Measurements from ENCODE around the gene UBE2E2. TPM values are rescaled to one million over a fixed set of nuclear protein-coding genes. Genes with fewer than 3 reads are reported as not detected.
A peak's percentile ranks its signal among the peaks of the same experiment; 100 is the strongest.

The UBE2E2 gene
- polyA plus RNA-seq, 1 experiment = 41.9 TPM

- H3K27me3 ChIP-seq (ENCODE audit: control insufficient read depth, insufficient read depth, low read length) = no peaks in the 10 kb centered on the region
- H3K4me3 ChIP-seq (ENCODE audit: low read depth, low read length) = no peak overlapping the region
- DNase-seq (ENCODE audit: low read depth) = peak; percentile 52
- H3K36me3 ChIP-seq (ENCODE audit: control insufficient read depth, insufficient read depth, low read length) = no peaks in the 10 kb centered on the region
- TF ChIP-seq CTCF (IDR thresholded peaks at IDR 0.05; ENCODE audit: insufficient read depth, low read depth, low read length) = no peak
- ChIA-PET POLR2A (interaction anchor here (0.6 to 0.7 kb wide), 4 partner anchors 77 to 646 kb away, joined by 3 to 13 read pairs (median 4); no protein-coding TSS in a partner anchor), CTCF (no interaction called here)
Observed at GRCh38 chr3:23304424-23304823, 101.3 kb downstream of the UBE2E2 start.

GRCh38 chr3:23308986-23309625, 106.0 kb downstream of the UBE2E2 start:
- Histone ChIP-seq H3K4me3 (ENCODE audit: low read depth, low read length) (no peak overlapping the region), H3K27me3 (ENCODE audit: control insufficient read depth, insufficient read depth, low read length) (no peaks in the 10 kb centered on the region), H3K36me3 (ENCODE audit: control insufficient read depth, insufficient read depth, low read length) (no peaks in the 10 kb centered on the region)
- POLR2A ChIA-PET = no interaction called here
- CTCF ChIA-PET = no interaction called here
- no peak for DNase-seq (ENCODE audit: low read depth)
- no peak for TF ChIP-seq CTCF (IDR thresholded peaks at IDR 0.05; ENCODE audit: insufficient read depth, low read depth, low read length)

DNA sequence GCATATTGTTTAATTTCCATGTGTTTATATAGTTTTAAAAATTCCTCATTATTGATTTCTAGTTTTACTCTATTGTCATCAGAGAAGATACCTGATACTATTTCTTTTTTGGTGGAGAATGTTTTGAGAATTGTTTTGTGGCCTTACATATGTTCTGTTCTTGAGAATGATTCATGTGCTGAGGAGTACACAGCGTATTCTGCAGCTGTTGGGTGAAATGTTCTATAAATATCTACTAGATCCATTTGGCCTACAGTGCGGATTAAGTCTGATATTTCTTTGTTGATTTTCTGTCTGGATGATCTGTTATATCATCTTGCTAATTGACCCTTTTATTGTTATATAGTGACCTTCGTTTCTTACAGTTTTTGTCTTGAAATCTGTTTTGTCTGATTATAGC, 109.7 kb downstream of the UBE2E2 start:
- POLR2A ChIA-PET = interaction anchor here (0.7 kb wide), 1 partner anchor 460 kb away, joined by 12 read pairs; no protein-coding TSS in a partner anchor
- CTCF ChIA-PET = no interaction called here
- TF ChIP-seq CTCF (IDR thresholded peaks at IDR 0.05; ENCODE audit: insufficient read depth, low read depth, low read length) = no peak
- Histone ChIP-seq H3K36me3 (ENCODE audit: control insufficient read depth, insufficient read depth, low read length) (no peaks in the 10 kb centered on the region), H3K27me3 (ENCODE audit: control insufficient read depth, insufficient read depth, low read length) (no peaks in the 10 kb centered on the region), H3K4me3 (ENCODE audit: low read depth, low read length) (no peak overlapping the region)
- DNase-seq (ENCODE audit: low read depth) = no peak

GRCh38 chr3:23314981-23315762, 112.0 kb downstream of the UBE2E2 start:
- Histone ChIP-seq H3K36me3 (ENCODE audit: control insufficient read depth, insufficient read depth, low read length) (no peaks in the 10 kb centered on the region), H3K27me3 (ENCODE audit: control insufficient read depth, insufficient read depth, low read length) (no peaks in the 10 kb centered on the region), H3K4me3 (ENCODE audit: low read depth, low read length) (no peak overlapping the region)
- TF ChIP-seq CTCF (IDR thresholded peaks at IDR 0.05; ENCODE audit: insufficient read depth, low read depth, low read length) = no peak
- no peak for DNase-seq (ENCODE audit: low read depth)
- ChIA-PET CTCF (no interaction called here), POLR2A (interaction anchor here (0.6 kb wide), 2 partner anchors 62 to 808 kb away, joined by 3 to 4 read pairs; no protein-coding TSS in a partner anchor)

DNA sequence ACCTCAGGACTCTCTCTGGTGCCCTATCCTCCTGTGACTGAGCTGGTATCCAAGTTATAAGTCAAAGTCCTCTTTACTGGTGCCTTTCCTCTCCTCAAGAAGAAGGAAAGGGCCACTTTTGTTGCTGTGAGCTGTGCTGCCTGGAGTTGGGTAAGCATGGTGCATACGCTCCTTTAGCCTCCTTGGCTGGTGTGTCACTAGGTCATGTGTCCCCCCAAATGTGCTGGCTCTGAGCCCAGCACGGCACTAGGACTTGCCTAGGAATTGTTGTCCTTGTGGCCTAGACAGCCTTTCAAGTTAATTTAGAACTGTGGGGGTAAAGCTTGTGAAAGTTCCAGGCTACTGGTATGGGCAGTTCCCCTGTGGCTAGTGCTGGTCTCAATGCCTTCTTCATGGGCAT, 113.8 kb downstream of the UBE2E2 start:
- POLR2A ChIA-PET = no interaction called here
- TF ChIP-seq CTCF (IDR thresholded peaks at IDR 0.05; ENCODE audit: insufficient read depth, low read depth, low read length) = no peak
- Histone ChIP-seq H3K36me3 (ENCODE audit: control insufficient read depth, insufficient read depth, low read length) (no peaks in the 10 kb centered on the region), H3K27me3 (ENCODE audit: control insufficient read depth, insufficient read depth, low read length) (no peaks in the 10 kb centered on the region), H3K4me3 (ENCODE audit: low read depth, low read length) (no peak overlapping the region)
- CTCF ChIA-PET = no interaction called here
- DNase-seq (ENCODE audit: low read depth) = no peak
